Activated CD4-positive, CD25-positive, alpha-beta regulatory T cell treated with anti-CD3 and anti-CD28 coated beads, Interleukin-2, amount 50 U/mL, for 24 hours (primary cell): ENCODE data around the gene IL1R2.

ENCODE experiments used
- ATAC-seq, 2 donors: fragments of 150-1000 bp; cut with Tn5 transposase; one replicate each; pipeline ENCODE4 v1.10.0; 2021; ENCODE audit warnings: mild to moderate bottlenecking in 1 of 2, moderate library complexity in 1 of 2

The IL1R2 gene

DNA sequence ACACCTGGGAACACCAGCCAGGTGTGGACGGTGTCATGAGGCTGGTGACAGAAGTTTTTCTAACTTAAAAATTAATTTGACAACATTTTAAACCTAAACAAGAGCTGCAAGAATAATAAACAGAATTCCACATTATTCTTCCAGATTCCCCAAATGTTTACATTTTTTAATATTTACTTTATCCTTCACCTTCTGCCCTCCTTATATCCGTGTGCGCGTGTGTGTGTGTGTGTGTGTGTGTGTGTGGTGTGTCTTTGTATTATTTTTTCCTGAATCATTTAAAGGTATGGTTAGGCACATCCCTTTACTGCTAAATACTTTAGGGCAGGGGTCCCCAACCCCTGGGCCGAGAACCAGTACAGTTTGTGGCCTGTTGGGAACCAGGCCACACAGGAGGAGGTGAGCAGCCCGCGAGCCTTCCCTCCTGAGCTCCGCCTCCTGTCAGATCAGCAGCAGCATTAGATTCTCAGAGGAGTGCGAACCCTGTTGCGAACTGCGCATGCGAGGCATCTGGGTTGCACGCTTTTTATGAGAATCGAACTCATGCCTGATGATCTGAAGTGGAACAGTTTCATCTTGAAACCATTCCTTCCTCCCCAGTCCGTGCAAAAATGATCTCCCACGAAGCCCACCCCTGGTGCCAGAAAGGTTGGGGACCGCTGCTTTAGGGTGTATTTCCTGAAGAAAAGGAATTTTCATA, 16.4 kb upstream of the IL1R2 start:
- ATAC-seq, result no peak

DNA sequence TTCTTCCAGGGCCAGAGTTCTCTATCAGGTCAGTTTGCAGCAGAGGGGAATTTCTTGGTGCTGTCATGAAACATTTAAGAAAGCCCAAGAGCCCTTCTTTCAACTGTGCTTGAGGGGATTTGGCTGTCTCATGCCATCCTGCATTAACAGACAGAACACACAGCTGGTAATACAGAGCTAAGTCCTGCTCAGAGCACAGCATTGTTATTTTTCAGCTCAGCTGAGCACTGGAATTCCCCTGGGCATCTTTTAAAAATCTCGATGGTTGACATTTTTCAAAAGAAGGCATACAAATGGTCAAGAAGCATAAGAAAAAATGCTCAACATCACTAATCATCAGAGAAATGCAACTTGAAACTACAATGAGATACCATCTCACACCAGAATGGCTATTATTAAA, 14.9 kb upstream of the IL1R2 start:
- ATAC-seq, result no peak

- peak in 1 of 2 donors; percentile 41 for ATAC-seq
Observed at GRCh38 chr2:101980368-101980767, 11.4 kb upstream of the IL1R2 start.

DNA sequence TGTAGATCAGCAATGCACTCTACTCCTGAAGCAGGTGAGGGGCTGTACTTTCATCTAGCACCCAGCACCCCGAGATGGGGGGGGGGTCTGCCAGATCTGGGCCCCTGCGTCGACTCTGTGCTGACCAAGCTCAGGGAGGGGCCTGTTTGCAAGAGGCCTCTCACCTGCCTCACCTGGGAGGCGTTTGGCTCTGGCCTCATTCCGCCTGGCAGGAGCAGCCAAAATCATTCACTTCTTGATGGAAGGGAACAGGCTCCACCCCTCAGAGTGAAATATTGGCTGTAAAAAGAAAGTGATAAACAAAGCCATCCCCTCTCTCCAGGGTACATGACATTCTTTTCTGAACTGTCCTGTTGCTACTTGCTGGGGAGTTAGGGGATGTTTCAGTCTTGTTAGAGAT, 10.7 kb upstream of the IL1R2 start:
- no peak for ATAC-seq

DNA sequence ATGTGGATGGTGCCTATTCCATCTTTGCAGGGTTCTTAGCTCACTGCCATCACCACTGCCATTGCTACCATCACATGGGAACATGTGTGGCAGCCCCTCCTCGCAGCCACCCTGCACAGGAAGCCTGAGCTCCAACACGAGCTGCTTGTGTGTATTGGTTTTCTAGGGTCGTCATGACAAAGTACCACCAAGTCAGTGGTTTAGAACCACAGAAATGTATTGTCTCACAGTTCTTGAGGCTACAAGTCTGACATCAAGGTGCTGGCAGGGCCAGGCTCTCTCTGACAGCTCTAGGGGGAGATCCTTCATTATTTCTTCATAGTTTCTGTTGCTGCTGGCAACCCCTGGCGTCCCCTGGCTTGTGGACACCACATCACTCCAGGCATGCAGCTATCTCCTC, 10.3 kb upstream of the IL1R2 start:
- peak in 1 of 2 donors; percentile 10 for ATAC-seq

DNA sequence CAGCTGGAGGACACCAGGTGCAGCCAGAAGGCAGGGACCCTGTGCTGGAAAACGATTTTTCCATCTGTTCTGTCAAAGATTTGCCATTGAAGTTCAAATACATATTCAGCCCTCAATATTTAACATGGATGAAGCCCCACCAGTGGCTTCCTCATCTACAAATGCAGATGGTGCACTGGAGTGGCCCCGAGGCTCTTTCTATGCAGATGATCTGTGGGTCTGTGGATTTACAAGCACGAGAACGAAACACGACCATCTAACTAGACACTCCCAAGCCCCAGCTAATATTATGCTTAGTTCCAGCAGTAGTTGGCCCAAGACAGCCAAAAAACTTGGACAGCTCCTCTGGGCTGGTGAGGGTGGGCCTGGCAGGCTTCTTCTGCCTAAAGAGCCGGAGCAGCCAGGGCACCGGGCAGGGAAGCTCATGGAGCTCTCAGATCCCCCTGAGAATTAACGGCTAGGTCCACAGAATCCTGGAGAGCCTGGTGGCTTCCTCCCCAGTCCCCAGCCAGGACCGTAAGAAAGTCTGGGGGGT, 9.2 kb upstream of the IL1R2 start:
- ATAC-seq, result no peak

GRCh38 chr2:101983486-101983885, 8.3 kb upstream of the IL1R2 start:
- ATAC-seq, result no peak

- ATAC-seq, result no peak
Observed at GRCh38 chr2:101983928-101984327, 7.8 kb upstream of the IL1R2 start.

DNA sequence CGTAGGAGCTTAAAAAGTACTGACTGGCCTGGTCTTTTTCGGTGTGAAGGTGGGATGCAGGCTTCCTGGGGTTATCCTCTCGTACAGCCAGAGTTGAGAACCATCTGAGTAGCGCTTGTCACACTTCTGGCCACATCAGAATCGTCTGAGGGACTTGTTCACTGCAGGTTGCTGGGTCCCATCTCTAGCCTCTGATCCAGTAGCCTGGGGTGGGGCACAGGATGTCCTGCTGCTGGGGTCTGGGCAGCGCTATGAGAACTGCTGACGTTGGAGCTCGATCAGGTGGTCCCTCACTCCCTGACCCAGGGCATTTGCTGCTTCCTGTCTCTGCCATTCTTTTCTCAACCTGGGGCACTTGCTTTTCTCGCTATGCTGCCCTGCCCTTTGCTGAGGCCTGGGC, 7.1 kb upstream of the IL1R2 start:
- no peak for ATAC-seq

DNA sequence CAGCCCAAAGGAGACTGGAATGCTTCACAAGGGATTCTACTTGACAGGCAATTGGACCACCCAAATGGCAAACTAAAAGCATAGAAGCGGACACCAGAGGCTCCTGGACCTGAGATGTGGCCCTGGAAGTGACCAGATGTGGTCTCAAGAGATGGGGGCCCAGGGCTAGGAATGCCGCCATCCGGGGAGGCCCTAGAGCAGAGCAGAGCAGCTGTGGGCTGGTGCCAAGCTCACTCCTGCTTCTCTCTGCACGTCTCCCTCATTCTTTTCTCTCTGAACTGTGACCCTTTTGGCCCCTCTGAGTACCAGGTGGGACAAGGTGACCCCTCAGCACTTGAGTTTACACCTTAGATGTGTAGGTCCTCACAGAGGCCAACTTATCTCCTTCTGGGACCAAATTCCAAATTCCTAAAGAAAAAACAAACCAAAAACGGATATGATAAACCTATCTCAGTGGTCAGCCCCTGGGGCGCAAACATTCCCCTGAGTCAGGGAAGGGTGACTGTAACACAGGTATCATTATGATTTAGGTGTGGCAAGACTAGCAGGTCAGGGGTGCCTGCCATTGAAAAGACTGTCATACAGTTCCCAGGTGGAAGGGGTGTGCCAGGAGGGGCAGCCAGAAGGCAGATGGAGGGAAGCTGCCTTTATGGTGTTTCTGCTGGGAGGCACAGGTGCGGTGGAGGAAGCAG, 6.5 kb upstream of the IL1R2 start:
- no peak for ATAC-seq

GRCh38 chr2:101985793-101986164, 6.0 kb upstream of the IL1R2 start:
- ATAC-seq, result no peak

- no peak for ATAC-seq
Observed at GRCh38 chr2:101986376-101986775, 5.4 kb upstream of the IL1R2 start.

DNA sequence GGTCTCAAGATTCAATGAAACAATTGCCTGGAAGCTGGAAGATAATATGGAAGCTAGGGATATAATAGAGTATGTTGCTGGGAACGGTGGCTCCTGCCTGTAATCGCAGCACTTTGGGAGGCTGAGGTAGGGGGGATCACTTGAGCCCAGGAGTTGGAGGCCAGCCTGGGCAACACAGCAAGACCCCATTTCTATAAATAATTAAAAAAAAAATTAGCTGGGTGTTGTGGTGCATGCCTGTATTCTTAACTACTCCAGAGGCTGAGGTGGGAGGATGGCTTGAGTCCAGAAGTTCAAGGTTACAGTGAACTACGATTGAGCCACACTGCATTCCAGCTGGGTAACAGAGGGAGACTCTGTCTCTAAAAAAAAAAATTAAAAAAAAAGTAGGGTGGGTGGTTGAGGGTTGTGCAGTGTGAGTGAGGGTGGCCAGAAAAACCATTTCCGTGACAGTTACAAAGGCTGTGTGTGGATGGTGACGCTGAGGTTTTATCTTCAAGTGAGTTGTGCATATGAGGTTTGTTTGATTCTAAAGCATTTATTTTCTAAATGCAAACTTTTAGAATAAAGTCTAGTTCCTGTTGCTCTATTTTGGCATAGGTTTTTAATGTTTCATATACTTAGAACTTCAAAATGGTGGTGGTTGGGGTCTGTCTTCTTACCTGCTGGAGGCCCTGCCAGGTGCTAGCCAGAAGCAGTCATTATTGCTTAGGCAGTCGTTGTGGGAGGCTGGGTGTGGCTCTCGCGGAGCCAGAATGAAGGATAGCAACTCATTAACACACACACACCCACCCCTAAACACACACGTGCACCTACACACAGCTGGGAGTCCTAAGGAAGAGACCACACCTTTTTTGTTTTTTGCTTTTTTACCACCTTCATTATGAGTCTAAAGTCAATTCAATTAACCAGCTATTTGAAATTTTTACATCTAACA, 4.7 kb upstream of the IL1R2 start:
- ATAC-seq, result no peak

DNA sequence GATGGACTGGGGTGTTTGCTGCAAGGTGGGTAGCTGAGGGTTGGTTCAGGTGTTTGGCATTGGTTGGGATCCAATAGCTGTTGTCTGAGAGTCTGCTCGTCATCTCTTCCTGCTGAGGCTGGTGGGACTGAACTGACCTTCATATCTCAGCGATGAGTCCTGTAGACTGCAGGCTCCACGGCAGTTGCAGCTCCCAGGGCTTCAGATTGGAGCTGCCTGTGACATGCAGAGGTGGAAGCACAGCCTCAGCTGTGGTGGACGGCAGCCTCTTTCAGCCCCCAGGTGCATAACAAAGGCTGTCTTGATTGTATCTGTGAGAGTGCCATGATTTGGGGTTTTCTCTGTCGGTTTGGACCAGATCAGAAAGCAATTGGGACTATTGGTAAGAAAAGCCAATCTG, 3.9 kb upstream of the IL1R2 start:
- ATAC-seq, result no peak

GRCh38 chr2:101988541-101988940, 3.2 kb upstream of the IL1R2 start:
- no peak for ATAC-seq

- ATAC-seq, result no peak
Observed at GRCh38 chr2:101989740-101990460, 1.9 kb upstream of the IL1R2 start.

GRCh38 chr2:101993772-101994171, 2.0 kb downstream of the IL1R2 start:
- no peak for ATAC-seq

GRCh38 chr2:101995019-101995418, 3.3 kb downstream of the IL1R2 start:
- ATAC-seq, result no peak

DNA sequence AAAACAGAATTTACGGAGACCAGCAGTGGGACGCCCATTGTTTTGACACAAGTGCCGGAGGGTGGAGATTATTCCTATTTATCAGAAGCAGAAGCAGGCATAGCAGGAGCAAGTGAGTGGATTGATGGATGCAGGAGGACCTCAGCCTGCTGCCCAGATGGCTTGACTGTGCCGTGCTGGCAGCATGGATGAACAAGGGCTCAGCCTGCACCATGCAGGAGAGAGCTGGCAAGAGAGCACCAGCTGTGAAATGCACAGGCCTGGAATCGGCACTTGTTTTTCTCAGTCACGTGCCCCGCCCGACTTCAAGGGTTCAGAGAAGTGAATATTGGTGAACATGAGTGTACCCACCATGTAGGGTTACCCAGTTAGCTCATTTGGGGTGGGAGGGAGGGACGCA, 4.0 kb downstream of the IL1R2 start:
- ATAC-seq, result no peak

GRCh38 chr2:101998556-101998895, 6.8 kb downstream of the IL1R2 start:
- no peak for ATAC-seq

GRCh38 chr2:101998896-101999789, 7.4 kb downstream of the IL1R2 start:
- peak; percentile 46 to 50 for ATAC-seq

DNA sequence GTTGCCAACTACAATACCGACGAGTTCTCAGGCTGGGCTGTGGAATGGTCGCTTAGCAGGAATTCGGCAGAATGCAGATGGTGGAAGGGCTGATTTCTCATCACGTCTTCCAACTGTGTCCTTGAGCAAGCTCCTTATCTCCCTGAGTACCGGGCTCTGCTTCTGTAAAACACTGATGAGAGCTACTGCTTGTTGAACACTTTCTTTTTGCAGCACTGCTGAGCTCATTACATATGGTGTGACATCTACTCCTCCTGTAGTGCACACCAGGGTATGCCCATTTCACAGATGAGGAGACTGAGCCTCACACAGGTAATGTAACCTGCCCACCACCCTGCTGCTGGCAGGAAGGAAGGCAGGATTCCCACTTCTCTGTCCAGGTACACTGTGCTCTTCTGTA, 8.3 kb downstream of the IL1R2 start:
- ATAC-seq, result no peak
